ENCODE data around the gene LRRC14B. TPM values are rescaled to one million over a fixed set of nuclear protein-coding genes. Genes with fewer than 3 reads are reported as not detected.

LRRC14B gene
- total and polyA plus RNA-seq, 3 donors from 2014 or later = 0.33 to 0.94 (median 0.93) TPM

GRCh38 chr5:185095-186070 is 5.9 kb upstream of the LRRC14B start:
- H3K27me3 ChIP-seq = no peaks in the 10 kb centered on the region
- H3K4me3 ChIP-seq = no peak overlapping the region
- no peak overlapping the region for H3K27ac ChIP-seq
- no peak for DNase-seq
- no peaks in the 10 kb centered on the region for H3K36me3 ChIP-seq (ENCODE audit: low read depth, missing control alignments)
- no peaks in the 10 kb centered on the region for H3K9me3 ChIP-seq
- TF ChIP-seq CTCF (IDR thresholded peaks at IDR 0.05) (no peak), POLR2A (IDR thresholded peaks at IDR 0.05) (no peak)
- no peaks in the 10 kb centered on the region for H3K4me1 ChIP-seq
- WGBS, 2 donors = 85 to 90% methylated on average over 13 to 21 of the region's 21 CpGs
- intact Hi-C loops (cut with DNase I; ENCODE audit: low total_unique reads) = no loop called here

GRCh38 chr5:186091-187041 is 4.9 kb upstream of the LRRC14B start:
- Histone ChIP-seq H3K9me3 (no peaks in the 10 kb centered on the region), H3K4me1 (no peaks in the 10 kb centered on the region), H3K27ac (no peak overlapping the region), H3K36me3 (ENCODE audit: low read depth, missing control alignments) (no peaks in the 10 kb centered on the region), H3K27me3 (no peaks in the 10 kb centered on the region), H3K4me3 (no peak overlapping the region)
- TF ChIP-seq POLR2A (IDR thresholded peaks at IDR 0.05) (no peak), CTCF (IDR thresholded peaks at IDR 0.05) (no peak)
- intact Hi-C loops (cut with DNase I; ENCODE audit: low total_unique reads) = no loop called here
- WGBS, 2 donors = 90 to 93% methylated on average over 6 to 26 of the region's 28 CpGs
- DNase-seq = no peak

- no peak for TF ChIP-seq POLR2A (IDR thresholded peaks at IDR 0.05)
- no peak for TF ChIP-seq CTCF (IDR thresholded peaks at IDR 0.05)
- Histone ChIP-seq H3K27me3 (no peaks in the 10 kb centered on the region), H3K4me1 (no peaks in the 10 kb centered on the region), H3K4me3 (no peak overlapping the region), H3K36me3 (ENCODE audit: low read depth, missing control alignments) (no peaks in the 10 kb centered on the region), H3K9me3 (no peaks in the 10 kb centered on the region), H3K27ac (no peak overlapping the region)
- WGBS, 2 donors = 81% methylated on average over 13 of the region's 13 CpGs; no CpG with 5 or more reads in 1 of the 2 donors
- intact Hi-C loops (cut with DNase I; ENCODE audit: low total_unique reads) = no loop called here
- DNase-seq = no peak
These were observed 4.3 kb upstream of the LRRC14B start for GRCh38 chr5:187042-187431.

GRCh38 chr5:187617-188451 is 3.5 kb upstream of the LRRC14B start:
- Histone ChIP-seq H3K9me3 (no peaks in the 10 kb centered on the region), H3K27ac (no peak overlapping the region), H3K27me3 (no peaks in the 10 kb centered on the region), H3K4me3 (no peak overlapping the region), H3K4me1 (no peaks in the 10 kb centered on the region), H3K36me3 (ENCODE audit: low read depth, missing control alignments) (no peaks in the 10 kb centered on the region)
- intact Hi-C loops (cut with DNase I; ENCODE audit: low total_unique reads) = no loop called here
- no peak for DNase-seq
- 42 to 64% methylated on average over 2 to 21 of the region's 21 CpGs for WGBS, 2 donors
- TF ChIP-seq POLR2A (IDR thresholded peaks at IDR 0.05) = no peak
- TF ChIP-seq CTCF (IDR thresholded peaks at IDR 0.05) = no peak

Measured in testis (tissue), 3 donors.